ENCODE results near the gene VWA1.
A peak's percentile ranks its signal among the peaks of the same experiment; 100 is the strongest.

The VWA1 gene

GRCh38 chr1:1430992-1431844 is 4.3 kb upstream of the VWA1 start:
- no peak for DNase-seq (ENCODE audit: low spot score in 2 of 2)
- Histone ChIP-seq H3K9me3 (no peaks in the 10 kb centered on the region), H3K27me3 (ENCODE audit: low read depth) (no peaks in the 10 kb centered on the region), H3K36me3 (replicated peaks) (no peaks in the 10 kb centered on the region), H3K4me1 (peaks cover 19% of the 10 kb centered on the region), H3K4me3 (no peak overlapping the region)
- in situ Hi-C loops (cut with MboI; ENCODE audit: low sequenced_read_pairs): no loop called here

- no peaks in the 10 kb centered on the region for H3K27me3 ChIP-seq (ENCODE audit: low read depth)
- H3K4me1 ChIP-seq: peaks cover 21% of the 10 kb centered on the region
- no peak overlapping the region for H3K4me3 ChIP-seq
- no peaks in the 10 kb centered on the region for H3K36me3 ChIP-seq (replicated peaks)
- in situ Hi-C loops (cut with MboI; ENCODE audit: low sequenced_read_pairs): no loop called here
- H3K9me3 ChIP-seq: no peaks in the 10 kb centered on the region
- peak in 1 of 2 experiments; percentile 47 for DNase-seq (ENCODE audit: low spot score in 2 of 2)
Observed at GRCh38 chr1:1431845-1432273, 3.6 kb upstream of the VWA1 start.

GRCh38 chr1:1432274-1432950 is 3.1 kb upstream of the VWA1 start:
- Histone ChIP-seq H3K9me3 (no peaks in the 10 kb centered on the region), H3K36me3 (replicated peaks) (no peaks in the 10 kb centered on the region), H3K4me1 (peaks cover 21% of the 10 kb centered on the region), H3K27me3 (ENCODE audit: low read depth) (no peaks in the 10 kb centered on the region), H3K4me3 (no peak overlapping the region)
- in situ Hi-C loops (cut with MboI; ENCODE audit: low sequenced_read_pairs): no loop called here
- no peak for DNase-seq (ENCODE audit: low spot score in 2 of 2)

- H3K4me3 ChIP-seq: no peak overlapping the region
- DNase-seq (ENCODE audit: low spot score in 2 of 2): peak; percentile 42 to 75
- no peaks in the 10 kb centered on the region for H3K9me3 ChIP-seq
- no peaks in the 10 kb centered on the region for H3K27me3 ChIP-seq (ENCODE audit: low read depth)
- peaks cover 21% of the 10 kb centered on the region for H3K4me1 ChIP-seq
- in situ Hi-C loops (cut with MboI; ENCODE audit: low sequenced_read_pairs): no loop called here
- H3K36me3 ChIP-seq (replicated peaks): no peaks in the 10 kb centered on the region
Observed at GRCh38 chr1:1432951-1433803, 2.3 kb upstream of the VWA1 start.

- no peaks in the 10 kb centered on the region for H3K36me3 ChIP-seq (replicated peaks)
- H3K4me3 ChIP-seq: no peak overlapping the region
- in situ Hi-C loops (cut with MboI; ENCODE audit: low sequenced_read_pairs): no loop called here
- no peak for DNase-seq (ENCODE audit: low spot score in 2 of 2)
- peaks cover 21% of the 10 kb centered on the region for H3K4me1 ChIP-seq
- H3K27me3 ChIP-seq (ENCODE audit: low read depth): no peaks in the 10 kb centered on the region
- H3K9me3 ChIP-seq: no peaks in the 10 kb centered on the region
Observed at GRCh38 chr1:1433804-1434130, 1.7 kb upstream of the VWA1 start.

GRCh38 chr1:1434131-1434823 is 1.2 kb upstream of the VWA1 start:
- Histone ChIP-seq H3K4me1 (peaks cover 21% of the 10 kb centered on the region), H3K27me3 (ENCODE audit: low read depth) (no peaks in the 10 kb centered on the region), H3K36me3 (replicated peaks) (no peaks in the 10 kb centered on the region), H3K9me3 (no peaks in the 10 kb centered on the region), H3K4me3 (peak overlapping the region; percentile 36)
- in situ Hi-C loops (cut with MboI; ENCODE audit: low sequenced_read_pairs): no loop called here
- DNase-seq (ENCODE audit: low spot score in 2 of 2): no peak

GRCh38 chr1:1434824-1435105 is 725 bp upstream of the VWA1 start:
- Histone ChIP-seq H3K9me3 (no peaks in the 10 kb centered on the region), H3K27me3 (ENCODE audit: low read depth) (no peaks in the 10 kb centered on the region), H3K4me3 (peak overlapping the region; percentile 36), H3K4me1 (peaks cover 21% of the 10 kb centered on the region), H3K36me3 (replicated peaks) (no peaks in the 10 kb centered on the region)
- in situ Hi-C loops (cut with MboI; ENCODE audit: low sequenced_read_pairs): loop anchor here (5.0 kb wide), 1 partner anchor 32 kb away; no protein-coding TSS in a partner anchor
- no peak for DNase-seq (ENCODE audit: low spot score in 2 of 2)

GRCh38 chr1:1435911-1436629 is 580 bp downstream of the VWA1 start:
- in situ Hi-C loops (cut with MboI; ENCODE audit: low sequenced_read_pairs): loop anchor here (5.0 kb wide), 1 partner anchor 34 kb away; no protein-coding TSS in a partner anchor
- no peaks in the 10 kb centered on the region for H3K27me3 ChIP-seq (ENCODE audit: low read depth)
- H3K4me1 ChIP-seq: peaks cover 27% of the 10 kb centered on the region
- H3K4me3 ChIP-seq: peak overlapping the region; percentile 56
- DNase-seq (ENCODE audit: low spot score in 2 of 2): no peak
- no peaks in the 10 kb centered on the region for H3K9me3 ChIP-seq
- H3K36me3 ChIP-seq (replicated peaks): peaks cover 7% of the 10 kb centered on the region

GRCh38 chr1:1436630-1437032 is 1.1 kb downstream of the VWA1 start:
- Histone ChIP-seq H3K4me1 (peaks cover 28% of the 10 kb centered on the region), H3K9me3 (no peaks in the 10 kb centered on the region), H3K4me3 (peak overlapping the region; percentile 56), H3K36me3 (replicated peaks) (peaks cover 7% of the 10 kb centered on the region), H3K27me3 (ENCODE audit: low read depth) (no peaks in the 10 kb centered on the region)
- DNase-seq (ENCODE audit: low spot score in 2 of 2): no peak
- in situ Hi-C loops (cut with MboI; ENCODE audit: low sequenced_read_pairs): loop anchor here (5.0 kb wide), 1 partner anchor 34 kb away; no protein-coding TSS in a partner anchor

GRCh38 chr1:1437033-1437903 is 1.8 kb downstream of the VWA1 start:
- H3K9me3 ChIP-seq: no peaks in the 10 kb centered on the region

GRCh38 chr1:1437904-1438376 is 2.5 kb downstream of the VWA1 start:
- Histone ChIP-seq H3K4me1 (peaks cover 28% of the 10 kb centered on the region), H3K4me3 (no peak overlapping the region), H3K36me3 (replicated peaks) (peaks cover 7% of the 10 kb centered on the region), H3K9me3 (no peaks in the 10 kb centered on the region), H3K27me3 (ENCODE audit: low read depth) (no peaks in the 10 kb centered on the region)
- no peak for DNase-seq (ENCODE audit: low spot score in 2 of 2)
- in situ Hi-C loops (cut with MboI; ENCODE audit: low sequenced_read_pairs): loop anchor here (5.0 kb wide), 1 partner anchor 36 kb away; no protein-coding TSS in a partner anchor

More at GRCh38 chr1:1437033-1437903, 1.8 kb downstream of the VWA1 start:
- in situ Hi-C loops (cut with MboI; ENCODE audit: low sequenced_read_pairs): loop anchor here (5.0 kb wide), 1 partner anchor 35 kb away; no protein-coding TSS in a partner anchor
- H3K36me3 ChIP-seq (replicated peaks): peaks cover 7% of the 10 kb centered on the region
- no peaks in the 10 kb centered on the region for H3K27me3 ChIP-seq (ENCODE audit: low read depth)
- no peak for DNase-seq (ENCODE audit: low spot score in 2 of 2)
- H3K4me3 ChIP-seq: peak overlapping the region; percentile 56
- H3K4me1 ChIP-seq: peaks cover 28% of the 10 kb centered on the region
